Mesendoderm (in vitro differentiated cells): Measurements from ENCODE around the gene IL1RAPL2.

Experiments
- DNase-seq: peaks from one replicate; pipeline ENCODE4 v3.0.0; 2013
- H2AK5ac ChIP-seq: 2 replicates; pipeline ENCODE4 v1.6.1; 2013; ENCODE audit warnings: low read length, inconsistent platforms
- H2BK120ac ChIP-seq: 2 replicates; pipeline ENCODE4 v1.6.1; 2013; ENCODE audit warnings: low read depth, mild to moderate bottlenecking, low read length, moderate library complexity, mixed read lengths
- H2BK15ac ChIP-seq: replicated peaks from 2 replicates; pipeline ENCODE4 v1.6.1; 2013; ENCODE audit warnings: low read depth, mild to moderate bottlenecking, moderate library complexity
- H2BK5ac ChIP-seq: 2 replicates; pipeline ENCODE4 v1.6.1; 2013; ENCODE audit warnings: low read length, inconsistent platforms
- H3K18ac ChIP-seq: 2 replicates; pipeline ENCODE4 v1.6.1; 2013; ENCODE audit warnings: mild to moderate bottlenecking, low read length, mixed read lengths
- H3K23ac ChIP-seq: one replicate; pipeline ENCODE4 v1.6.1; 2013; ENCODE audit warnings: low read length
- H3K27ac ChIP-seq: 2 replicates; pipeline ENCODE4 v1.5.1; 2013; ENCODE audit warnings: low read depth, mild to moderate bottlenecking, inconsistent platforms, low read length, moderate library complexity
- H3K27me3 ChIP-seq: 2 replicates; pipeline ENCODE4 v1.6.1; 2013; ENCODE audit warnings: low read length, control low read depth, mild to moderate bottlenecking, inconsistent platforms; ENCODE audit not compliant: insufficient read depth, poor library complexity
- H3K36me3 ChIP-seq: 2 replicates; pipeline ENCODE4 v1.6.1; 2013; ENCODE audit warnings: low read length, inconsistent platforms; ENCODE audit not compliant: control insufficient read depth, insufficient read depth
- H3K4ac ChIP-seq: one replicate; pipeline ENCODE4 v1.6.1; 2013; ENCODE audit warnings: low read depth, mild to moderate bottlenecking, low read length, moderate library complexity
- H3K4me1 ChIP-seq: 2 replicates; pipeline ENCODE4 v1.6.1; 2013; ENCODE audit warnings: low read depth, low read length, inconsistent platforms; ENCODE audit not compliant: control insufficient read depth
- H3K4me2 ChIP-seq: 2 replicates; pipeline ENCODE4 v1.6.1; 2013; ENCODE audit warnings: low read length
- H3K4me3 ChIP-seq: 2 replicates; pipeline ENCODE4 v1.5.1; 2013; ENCODE audit warnings: mild to moderate bottlenecking, low read length
- H3K56ac ChIP-seq: one replicate; pipeline ENCODE4 v1.6.1; 2013; ENCODE audit warnings: low read length
- H3K79me1 ChIP-seq: 2 replicates; pipeline ENCODE4 v1.6.1; 2013; ENCODE audit warnings: low read length, inconsistent platforms
- H3K79me2 ChIP-seq: 2 replicates; pipeline ENCODE4 v1.6.1; 2013; ENCODE audit warnings: mild to moderate bottlenecking, low read length; ENCODE audit not compliant: control insufficient read depth, insufficient read depth
- H3K9ac ChIP-seq: 2 replicates; pipeline ENCODE4 v1.6.1; 2013; ENCODE audit warnings: low read length, inconsistent platforms
- H4K5ac ChIP-seq: one replicate; pipeline ENCODE4 v1.6.1; 2013; ENCODE audit warnings: low read length
- H4K8ac ChIP-seq: one replicate; pipeline ENCODE4 v1.6.1; 2013; ENCODE audit warnings: low read depth, mild to moderate bottlenecking, control low read depth, low read length, moderate library complexity
- WGBS: extraction: QIAGEN DNeasy Blood & Tissue Kit; methylation state at CpG from one replicate; pipeline ENCODE4 v1.1.7; 2013; ENCODE audit warnings: low lambda C conversion rate, missing lambda C conversion rate; ENCODE audit not compliant: insufficient coverage; ENCODE audit errors: extremely low coverage; 5-methylcytosine and 5-hydroxymethylcytosine counted together

The IL1RAPL2 gene

GRCh38 chrX:104564335-104564734 lies 1.7 kb upstream of the IL1RAPL2 start:
- DNase-seq = no peak
- no peak overlapping the region for H3K27ac ChIP-seq

GRCh38 chrX:104564921-104565703 lies 887 bp upstream of the IL1RAPL2 start:
- H2AK5ac ChIP-seq = no peak overlapping the region
- H3K4me1 ChIP-seq = no peaks in the 10 kb centered on the region
- H3K27me3 ChIP-seq = peaks cover 12% of the 10 kb centered on the region
- no peak overlapping the region for H4K5ac ChIP-seq
- H3K4me3 ChIP-seq = no peak overlapping the region
- H3K79me2 ChIP-seq = no peaks in the 10 kb centered on the region
- H3K4me2 ChIP-seq = no peak overlapping the region
- H3K36me3 ChIP-seq = no peaks in the 10 kb centered on the region
- H3K27ac ChIP-seq = no peak overlapping the region
- H3K18ac ChIP-seq = no peak overlapping the region
- no peak overlapping the region for H3K4ac ChIP-seq
- WGBS = no CpG with 5 or more reads among the region's 39 CpGs
- no peak overlapping the region for H4K8ac ChIP-seq
- DNase-seq = no peak
- no peak overlapping the region for H2BK15ac ChIP-seq
- H3K9ac ChIP-seq = no peak overlapping the region
- H3K56ac ChIP-seq = no peak overlapping the region
- no peaks in the 10 kb centered on the region for H3K79me1 ChIP-seq
- H2BK5ac ChIP-seq = no peak overlapping the region
- H2BK120ac ChIP-seq = no peak overlapping the region
- no peak overlapping the region for H3K23ac ChIP-seq

More at GRCh38 chrX:104564335-104564734, 1.7 kb upstream of the IL1RAPL2 start:
- Histone ChIP-seq H3K4me1 (no peaks in the 10 kb centered on the region), H2AK5ac (no peak overlapping the region), H3K56ac (no peak overlapping the region), H4K5ac (no peak overlapping the region), H3K36me3 (no peaks in the 10 kb centered on the region), H3K4me2 (no peak overlapping the region), H3K4me3 (no peak overlapping the region), H2BK5ac (no peak overlapping the region), H3K4ac (no peak overlapping the region), H3K9ac (no peak overlapping the region), H3K27me3 (peaks cover 12% of the 10 kb centered on the region), H3K23ac (no peak overlapping the region), H2BK120ac (no peak overlapping the region), H3K79me1 (no peaks in the 10 kb centered on the region), H4K8ac (no peak overlapping the region), H3K79me2 (no peaks in the 10 kb centered on the region), H2BK15ac (no peak overlapping the region), H3K18ac (no peak overlapping the region)
- no CpG with 5 or more reads among the region's 9 CpGs for WGBS

- DNase-seq = peak; percentile 11
- no peak overlapping the region for H2BK120ac ChIP-seq
- H3K4me2 ChIP-seq = peak overlapping the region; percentile 68
- no peaks in the 10 kb centered on the region for H3K79me2 ChIP-seq
- no peaks in the 10 kb centered on the region for H3K4me1 ChIP-seq
- no peak overlapping the region for H3K23ac ChIP-seq
- H4K8ac ChIP-seq = no peak overlapping the region
- H3K36me3 ChIP-seq = no peaks in the 10 kb centered on the region
- no peak overlapping the region for H2BK15ac ChIP-seq
- H3K18ac ChIP-seq = no peak overlapping the region
- no peak overlapping the region for H3K4ac ChIP-seq
- H3K27ac ChIP-seq = no peak overlapping the region
- H3K56ac ChIP-seq = peak overlapping the region; percentile 34
- no peaks in the 10 kb centered on the region for H3K79me1 ChIP-seq
- no peak overlapping the region for H2AK5ac ChIP-seq
- H4K5ac ChIP-seq = no peak overlapping the region
- no CpG with 5 or more reads among the region's 46 CpGs for WGBS
- peak overlapping the region; percentile 12 for H3K4me3 ChIP-seq
- H3K9ac ChIP-seq = peak overlapping the region; percentile 34
- H2BK5ac ChIP-seq = no peak overlapping the region
- peaks cover 12% of the 10 kb centered on the region for H3K27me3 ChIP-seq
Observed at GRCh38 chrX:104566681-104567501, 892 bp downstream of the IL1RAPL2 start.

GRCh38 chrX:104567506-104567905 lies 1.5 kb downstream of the IL1RAPL2 start:
- Histone ChIP-seq H2BK5ac (no peak overlapping the region), H3K4me3 (no peak overlapping the region), H2AK5ac (no peak overlapping the region), H3K18ac (no peak overlapping the region), H3K4me1 (no peaks in the 10 kb centered on the region), H3K23ac (no peak overlapping the region), H3K79me1 (no peaks in the 10 kb centered on the region), H4K8ac (no peak overlapping the region), H4K5ac (no peak overlapping the region), H2BK120ac (no peak overlapping the region), H3K9ac (no peak overlapping the region), H2BK15ac (no peak overlapping the region), H3K27ac (no peak overlapping the region), H3K4ac (no peak overlapping the region), H3K56ac (peak overlapping the region; percentile 7), H3K79me2 (no peaks in the 10 kb centered on the region), H3K36me3 (no peaks in the 10 kb centered on the region), H3K4me2 (peak overlapping the region; percentile 68), H3K27me3 (peaks cover 12% of the 10 kb centered on the region)
- DNase-seq = no peak
- no CpG with 5 or more reads among the region's 14 CpGs for WGBS

- no peak overlapping the region for H2AK5ac ChIP-seq
- H3K36me3 ChIP-seq = no peaks in the 10 kb centered on the region
- no peaks in the 10 kb centered on the region for H3K79me2 ChIP-seq
- no peak overlapping the region for H3K4ac ChIP-seq
- H2BK15ac ChIP-seq = no peak overlapping the region
- H3K79me1 ChIP-seq = no peaks in the 10 kb centered on the region
- no peak overlapping the region for H3K23ac ChIP-seq
- DNase-seq = no peak
- no CpG with 5 or more reads among the region's 23 CpGs for WGBS
- no peak overlapping the region for H4K8ac ChIP-seq
- no peak overlapping the region for H3K56ac ChIP-seq
- no peaks in the 10 kb centered on the region for H3K4me1 ChIP-seq
- H3K27ac ChIP-seq = no peak overlapping the region
- H3K9ac ChIP-seq = no peak overlapping the region
- H3K4me2 ChIP-seq = no peak overlapping the region
- no peak overlapping the region for H4K5ac ChIP-seq
- no peak overlapping the region for H3K18ac ChIP-seq
- H2BK120ac ChIP-seq = no peak overlapping the region
- peaks cover 12% of the 10 kb centered on the region for H3K27me3 ChIP-seq
- no peak overlapping the region for H3K4me3 ChIP-seq
- H2BK5ac ChIP-seq = no peak overlapping the region
Observed at GRCh38 chrX:104568304-104568915, 2.4 kb downstream of the IL1RAPL2 start.
